Ovary (tissue), 9 donors: ENCODE results near the gene ZFPM1. TPM values are rescaled to one million over a fixed set of nuclear protein-coding genes. Genes with fewer than 3 reads are reported as not detected.

Experiments used
- DNase-seq, 5 donors: peaks; one replicate each; pipeline ENCODE4 v3.0.0-alpha.2; 2019 to 2020
- H3K27ac ChIP-seq, 2 donors: fragments of 200-600 bp; one replicate each; pipeline versions ENCODE4 v1.5.1 to v1.8.0; 2019 to 2022
- H3K27me3 ChIP-seq: fragments of 200-600 bp; one replicate; pipeline ENCODE4 v1.8.0; 2022
- H3K36me3 ChIP-seq: fragments of 200-600 bp; sonication (generic); one replicate; pipeline ENCODE4 v1.5.1; 2019
- H3K4me1 ChIP-seq: one replicate; pipeline ENCODE4 v1.8.1; 2013; ENCODE audit warnings: mild to moderate bottlenecking, moderate library complexity; ENCODE audit not compliant: insufficient read depth
- H3K4me3 ChIP-seq: fragments of 200-600 bp; sonication (generic); one replicate; pipeline ENCODE4 v1.5.1; 2017
- H3K9me3 ChIP-seq, 2 donors: fragments of 200-600 bp in 1 of 2; sonication (generic) in 1 of 2; one replicate each; pipeline versions ENCODE4 v1.5.1 to v1.8.1; 2013 to 2019; ENCODE audit warnings: mild to moderate bottlenecking in 1 of 2, moderate library complexity in 1 of 2
- EP300 ChIP-seq: sonication (generic); formaldehyde crosslinking; IDR thresholded peaks from one replicate; pipeline ENCODE4 v1.6.1; 2017; ENCODE audit warnings: antibody characterized with exemption
- POLR2A ChIP-seq: fragments of 450-650 bp; IDR thresholded peaks from one replicate; pipeline ENCODE4 v1.6.1; 2017; ENCODE audit warnings: antibody characterized with exemption, mild to moderate bottlenecking, moderate library complexity
- WGBS, 3 donors: extraction: QIAGEN DNeasy Blood & Tissue Kit in 1 of 3; methylation state at CpG; one replicate each; pipeline versions ENCODE4 v1.1.5 to v1.1.7; 2013 to 2017; 5-methylcytosine and 5-hydroxymethylcytosine counted together
- intact Hi-C, 4 donors: fragments of 100-400 bp; cut with DNase I; formaldehyde crosslinking; loops; one replicate each; pipeline versions ENCODE4 v1.11.0 to v1.15.1; 2022 to 2023
- polyA plus RNA-seq, 2 donors: library from polyadenylated mRNA; stranded (reverse); fragments of 200-250 nt in 1 of 2; fragments of 350-450 nt in 1 of 2; fragmentation: Illumina TruSeq in 1 of 2; extraction: RNeasy Lipid Tissue Mini Kit (QIAGEN cat#74804) in 1 of 2; gene quantifications; one replicate each; pipeline ENCODE4 v1.2.3, GENCODE V29; 2013 to 2014
- total RNA-seq, 7 donors: library from RNA; depleted of rRNA in 2 of 7; stranded (reverse); fragments of >200 nt in 2 of 7; fragmentation: NEBNext Ultra II Directional in 3 of 7; extraction: Animal tissue kit (Norgen Biotek cat#: 25700) in 3 of 7; gene quantifications; one replicate each; pipeline versions ENCODE4 v1.1.0 to v1.2.4, GENCODE V29; 2016 to 2023
- TF ChIP-seq, protein P1 (sequence below), 3 donors: fragments of 450-650 bp in 2 of 3; fragments of 200-600 bp in 1 of 3; IDR thresholded peaks; one replicate each; pipeline versions ENCODE4 v1.5.1 to v1.8.0; 2016 to 2022; ENCODE audit warnings: antibody characterized with exemption in 3 of 3, mild to moderate bottlenecking in 1 of 3
- donor health status: DM: no; HTN: no; CAD: no; lungs with moderate emphysema.
- donor health status: DM: no; HTN: no; CAD: no.
- donor health status: Bipolar disorder and iron deficiency.
- donor health status: DM: yes; HTN: yes; CAD: no.
- donor health status: DM: no; HTN: no; CAD: no.
- donor health status: DM: yes; HTN: yes; CAD: no.

ZFPM1 gene
- total and polyA plus RNA-seq, 9 donors: 0.10 to 11.4 (median 3.5) TPM

DNA sequence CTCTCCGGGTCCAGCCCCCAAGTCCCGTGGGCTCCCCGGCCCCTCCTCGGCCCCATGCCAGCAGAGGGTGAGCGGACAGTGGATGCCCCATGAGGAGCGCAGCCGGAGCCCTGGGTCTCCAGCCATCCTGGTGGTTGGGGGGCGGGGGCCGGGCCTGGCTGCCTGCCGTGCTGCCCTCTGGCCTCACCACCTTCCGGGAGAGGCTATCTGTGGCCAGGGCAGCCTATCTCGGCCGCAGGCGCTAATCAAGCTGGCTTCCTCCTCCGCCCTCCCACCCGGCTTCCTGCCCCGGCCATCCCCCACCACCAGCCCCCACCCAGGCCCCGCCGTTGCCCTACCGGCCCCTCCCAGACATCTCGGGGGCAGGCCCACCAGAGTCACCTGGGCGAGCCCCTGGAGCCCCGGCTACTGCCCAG is 46.8 kb downstream of the ZFPM1 start:
- Histone ChIP-seq H3K27ac (no peak overlapping the region), H3K4me3 (no peak overlapping the region), H3K9me3 (no peaks in the 10 kb centered on the region), H3K36me3 (no peaks in the 10 kb centered on the region), H3K4me1 (peaks cover 2% of the 10 kb centered on the region), H3K27me3 (no peaks in the 10 kb centered on the region)
- TF ChIP-seq POLR2A (no peak), EP300 (no peak)
- TF ChIP-seq, protein P1, sequence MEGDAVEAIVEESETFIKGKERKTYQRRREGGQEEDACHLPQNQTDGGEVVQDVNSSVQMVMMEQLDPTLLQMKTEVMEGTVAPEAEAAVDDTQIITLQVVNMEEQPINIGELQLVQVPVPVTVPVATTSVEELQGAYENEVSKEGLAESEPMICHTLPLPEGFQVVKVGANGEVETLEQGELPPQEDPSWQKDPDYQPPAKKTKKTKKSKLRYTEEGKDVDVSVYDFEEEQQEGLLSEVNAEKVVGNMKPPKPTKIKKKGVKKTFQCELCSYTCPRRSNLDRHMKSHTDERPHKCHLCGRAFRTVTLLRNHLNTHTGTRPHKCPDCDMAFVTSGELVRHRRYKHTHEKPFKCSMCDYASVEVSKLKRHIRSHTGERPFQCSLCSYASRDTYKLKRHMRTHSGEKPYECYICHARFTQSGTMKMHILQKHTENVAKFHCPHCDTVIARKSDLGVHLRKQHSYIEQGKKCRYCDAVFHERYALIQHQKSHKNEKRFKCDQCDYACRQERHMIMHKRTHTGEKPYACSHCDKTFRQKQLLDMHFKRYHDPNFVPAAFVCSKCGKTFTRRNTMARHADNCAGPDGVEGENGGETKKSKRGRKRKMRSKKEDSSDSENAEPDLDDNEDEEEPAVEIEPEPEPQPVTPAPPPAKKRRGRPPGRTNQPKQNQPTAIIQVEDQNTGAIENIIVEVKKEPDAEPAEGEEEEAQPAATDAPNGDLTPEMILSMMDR (IDR thresholded peaks at IDR 0.05): no peak
- intact Hi-C loops: no loop called here
- no peak for DNase-seq
- 65 to 67% (median 65%) methylated on average over 15 to 23 of the region's 23 CpGs for WGBS, 3 donors

DNA sequence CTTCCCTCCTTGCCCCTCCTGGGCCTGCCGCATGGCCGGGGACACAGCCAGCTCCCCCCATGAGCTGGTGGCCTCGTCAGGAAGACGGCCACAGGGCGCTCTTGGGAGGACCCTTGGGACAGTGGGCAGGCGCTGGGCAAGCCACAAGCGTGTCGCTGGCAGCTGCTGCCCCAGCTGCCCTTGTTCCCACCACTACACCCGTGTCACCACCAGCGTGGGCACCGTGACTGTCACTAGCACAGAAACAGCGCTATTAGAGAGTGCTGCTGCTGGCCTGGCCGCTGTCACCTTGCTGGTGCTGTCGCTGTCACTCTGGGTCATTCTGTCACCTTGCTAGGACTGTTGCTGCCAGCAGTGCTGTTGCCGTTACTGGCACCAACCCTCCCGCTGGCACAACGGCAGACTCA is 47.2 kb downstream of the ZFPM1 start:
- no peak for DNase-seq
- no peaks in the 10 kb centered on the region for H3K27me3 ChIP-seq
- TF ChIP-seq, protein P1 (IDR thresholded peaks at IDR 0.05): no peak
- no peak for TF ChIP-seq EP300
- no peak for TF ChIP-seq POLR2A
- intact Hi-C loops: no loop called here
- 87 to 93% (median 89%) methylated on average over 15 to 17 of the region's 17 CpGs for WGBS, 3 donors
- no peaks in the 10 kb centered on the region for H3K9me3 ChIP-seq
- no peaks in the 10 kb centered on the region for H3K4me1 ChIP-seq
- no peaks in the 10 kb centered on the region for H3K36me3 ChIP-seq
- no peak overlapping the region for H3K4me3 ChIP-seq
- H3K27ac ChIP-seq: no peak overlapping the region

DNA sequence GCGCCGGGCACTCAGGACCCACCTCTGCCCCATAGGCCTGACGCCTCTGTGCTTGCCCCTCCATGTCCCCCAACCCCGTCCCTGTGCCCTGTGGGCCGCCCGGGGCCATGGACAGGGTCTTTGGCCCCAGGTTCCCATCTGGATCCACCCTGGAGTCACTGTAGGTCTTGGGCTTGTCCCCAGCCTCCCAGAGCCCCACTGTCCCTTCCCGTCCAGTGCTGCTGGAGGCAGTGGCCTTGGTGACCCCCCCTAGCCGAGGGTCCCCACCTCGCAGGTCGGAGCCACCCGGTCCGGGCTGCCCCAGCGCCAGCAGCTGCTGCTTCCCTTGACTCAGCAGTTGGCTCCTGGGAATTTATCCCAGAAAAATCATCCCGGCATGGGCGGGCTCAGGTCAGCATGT is 49.3 kb downstream of the ZFPM1 start:
- intact Hi-C loops: no loop called here
- no peaks in the 10 kb centered on the region for H3K4me1 ChIP-seq
- H3K9me3 ChIP-seq: no peaks in the 10 kb centered on the region
- no peaks in the 10 kb centered on the region for H3K27me3 ChIP-seq
- no peaks in the 10 kb centered on the region for H3K36me3 ChIP-seq
- no peak overlapping the region for H3K4me3 ChIP-seq
- no peak for DNase-seq
- H3K27ac ChIP-seq: no peak overlapping the region
- TF ChIP-seq, protein P1 (IDR thresholded peaks at IDR 0.05): no peak
- no peak for TF ChIP-seq EP300
- no peak for TF ChIP-seq POLR2A
- WGBS, 3 donors: 79 to 84% (median 82%) methylated on average over 14 to 15 of the region's 15 CpGs

DNA sequence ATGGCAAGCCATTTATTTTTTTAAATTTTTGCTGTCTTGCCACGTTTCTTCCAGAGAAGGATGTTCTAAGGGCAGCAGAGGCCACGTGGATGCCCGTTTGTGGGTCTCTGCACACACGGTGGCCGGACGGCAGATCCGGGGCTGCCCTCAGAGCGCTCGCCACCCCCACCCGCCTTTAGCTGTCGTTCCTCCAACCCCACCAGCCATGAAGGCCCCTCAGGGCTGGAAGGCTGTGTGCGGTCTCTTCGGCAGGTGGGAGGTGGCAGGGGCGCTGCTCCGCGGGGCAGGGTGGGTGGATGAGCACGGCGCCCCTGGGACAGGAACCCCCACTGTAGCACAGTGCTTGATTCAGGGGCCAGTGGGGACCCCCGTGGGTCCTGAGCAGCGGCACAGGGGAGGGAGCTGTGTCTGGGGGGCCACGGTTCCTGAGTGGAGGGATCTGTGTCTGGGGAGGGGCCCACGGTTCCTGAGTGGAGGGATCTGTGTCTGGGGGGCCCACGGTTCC is 49.7 kb downstream of the ZFPM1 start:
- Histone ChIP-seq H3K27ac (no peak overlapping the region), H3K36me3 (no peaks in the 10 kb centered on the region), H3K27me3 (no peaks in the 10 kb centered on the region), H3K9me3 (no peaks in the 10 kb centered on the region), H3K4me3 (no peak overlapping the region), H3K4me1 (no peaks in the 10 kb centered on the region)
- intact Hi-C loops: no loop called here
- no peak for DNase-seq
- TF ChIP-seq EP300: no peak
- no peak for TF ChIP-seq POLR2A
- TF ChIP-seq, protein P1 (IDR thresholded peaks at IDR 0.05): no peak
- WGBS, 3 donors: 82 to 89% (median 85%) methylated on average over 22 to 23 of the region's 23 CpGs
